ENCODE measurements around the gene SPAG6. TPM values are rescaled to one million over a fixed set of nuclear protein-coding genes. Genes with fewer than 3 reads are reported as not detected.

Gene SPAG6
- total RNA-seq, 3 donors from 2014 or later = not detected

GRCh38 chr10:22366771-22367170 is 21.5 kb downstream of the SPAG6 start:
- Mint-ChIP-seq H3K27me3 (ENCODE audit: low read depth) (peaks cover 4% of the 10 kb centered on the region), H3K36me3 (ENCODE audit: insufficient read depth) (no peaks in the 10 kb centered on the region), H3K4me1 (ENCODE audit: low read depth) (peaks cover 23% of the 10 kb centered on the region), H3K9me3 (no peaks in the 10 kb centered on the region), H3K4me3 (no peak overlapping the region)
- ATAC-seq = no peak
- DNase-seq = no peak

GRCh38 chr10:22367471-22367870 is 22.2 kb downstream of the SPAG6 start:
- Mint-ChIP-seq H3K4me3 (no peak overlapping the region), H3K9me3 (no peaks in the 10 kb centered on the region), H3K27me3 (ENCODE audit: low read depth) (peaks cover 4% of the 10 kb centered on the region), H3K4me1 (ENCODE audit: low read depth) (peaks cover 23% of the 10 kb centered on the region), H3K36me3 (ENCODE audit: insufficient read depth) (no peaks in the 10 kb centered on the region)
- ATAC-seq (peak; percentile 68 to 72), DNase-seq (no peak)

- ATAC-seq = no peak
- H3K9me3 Mint-ChIP-seq = no peaks in the 10 kb centered on the region
- peaks cover 4% of the 10 kb centered on the region for H3K27me3 Mint-ChIP-seq (ENCODE audit: low read depth)
- H3K4me3 Mint-ChIP-seq = no peak overlapping the region
- H3K4me1 Mint-ChIP-seq (ENCODE audit: low read depth) = peaks cover 23% of the 10 kb centered on the region
- no peak for DNase-seq
- no peaks in the 10 kb centered on the region for H3K36me3 Mint-ChIP-seq (ENCODE audit: insufficient read depth)
These were observed 23.1 kb downstream of the SPAG6 start for GRCh38 chr10:22368402-22368801.

GRCh38 chr10:22368981-22369380 is 23.7 kb downstream of the SPAG6 start:
- H3K4me1 Mint-ChIP-seq (ENCODE audit: low read depth) = peaks cover 22% of the 10 kb centered on the region
- H3K4me3 Mint-ChIP-seq = no peak overlapping the region
- no peak for ATAC-seq
- peaks cover 4% of the 10 kb centered on the region for H3K27me3 Mint-ChIP-seq (ENCODE audit: low read depth)
- DNase-seq = no peak
- H3K36me3 Mint-ChIP-seq (ENCODE audit: insufficient read depth) = no peaks in the 10 kb centered on the region
- H3K9me3 Mint-ChIP-seq = no peaks in the 10 kb centered on the region

GRCh38 chr10:22369434-22370072 is 24.3 kb downstream of the SPAG6 start:
- DNase-seq (no peak), ATAC-seq (peak; percentile 59 to 68)
- Mint-ChIP-seq H3K4me1 (ENCODE audit: low read depth) (peaks cover 22% of the 10 kb centered on the region), H3K9me3 (no peaks in the 10 kb centered on the region), H3K4me3 (no peak overlapping the region), H3K36me3 (ENCODE audit: insufficient read depth) (no peaks in the 10 kb centered on the region), H3K27me3 (ENCODE audit: low read depth) (peaks cover 4% of the 10 kb centered on the region)

GRCh38 chr10:22370320-22370719 is 25.0 kb downstream of the SPAG6 start:
- no peaks in the 10 kb centered on the region for H3K36me3 Mint-ChIP-seq (ENCODE audit: insufficient read depth)
- DNase-seq = no peak
- no peaks in the 10 kb centered on the region for H3K9me3 Mint-ChIP-seq
- peaks cover 22% of the 10 kb centered on the region for H3K4me1 Mint-ChIP-seq (ENCODE audit: low read depth)
- ATAC-seq = no peak
- H3K27me3 Mint-ChIP-seq (ENCODE audit: low read depth) = peaks cover 4% of the 10 kb centered on the region
- no peak overlapping the region for H3K4me3 Mint-ChIP-seq

- no peaks in the 10 kb centered on the region for H3K36me3 Mint-ChIP-seq (ENCODE audit: insufficient read depth)
- ATAC-seq = no peak
- H3K9me3 Mint-ChIP-seq = no peaks in the 10 kb centered on the region
- no peak for DNase-seq
- no peaks in the 10 kb centered on the region for H3K27me3 Mint-ChIP-seq (ENCODE audit: low read depth)
- H3K4me3 Mint-ChIP-seq = no peak overlapping the region
- peaks cover 15% of the 10 kb centered on the region for H3K4me1 Mint-ChIP-seq (ENCODE audit: low read depth)
These were observed 27.0 kb downstream of the SPAG6 start for GRCh38 chr10:22372298-22372697.

GRCh38 chr10:22372917-22373316 is 27.6 kb downstream of the SPAG6 start:
- Mint-ChIP-seq H3K9me3 (no peaks in the 10 kb centered on the region), H3K4me1 (ENCODE audit: low read depth) (peaks cover 11% of the 10 kb centered on the region), H3K36me3 (ENCODE audit: insufficient read depth) (no peaks in the 10 kb centered on the region), H3K27me3 (ENCODE audit: low read depth) (no peaks in the 10 kb centered on the region), H3K4me3 (no peak overlapping the region)
- ATAC-seq = no peak
- no peak for DNase-seq

- ATAC-seq = no peak
These were observed 29.3 kb downstream of the SPAG6 start for GRCh38 chr10:22374489-22375126.

GRCh38 chr10:22379059-22379458 is 33.8 kb downstream of the SPAG6 start:
- Mint-ChIP-seq H3K4me1 (ENCODE audit: low read depth) (peaks cover 13% of the 10 kb centered on the region), H3K9me3 (no peaks in the 10 kb centered on the region), H3K27me3 (ENCODE audit: low read depth) (peaks cover 2% of the 10 kb centered on the region), H3K4me3 (no peak overlapping the region), H3K36me3 (ENCODE audit: insufficient read depth) (no peaks in the 10 kb centered on the region)
- DNase-seq (peak; percentile 28), ATAC-seq (peak; percentile 97)

More at GRCh38 chr10:22374489-22375126, 29.3 kb downstream of the SPAG6 start:
- DNase-seq = no peak
- H3K4me3 Mint-ChIP-seq = no peak overlapping the region
- H3K4me1 Mint-ChIP-seq (ENCODE audit: low read depth) = peaks cover 18% of the 10 kb centered on the region
- H3K27me3 Mint-ChIP-seq (ENCODE audit: low read depth) = no peaks in the 10 kb centered on the region
- no peaks in the 10 kb centered on the region for H3K9me3 Mint-ChIP-seq
- no peaks in the 10 kb centered on the region for H3K36me3 Mint-ChIP-seq (ENCODE audit: insufficient read depth)

GRCh38 chr10:22381262-22381661 is 36.0 kb downstream of the SPAG6 start:
- DNase-seq (no peak), ATAC-seq (no peak)
- no peaks in the 10 kb centered on the region for H3K36me3 Mint-ChIP-seq (ENCODE audit: insufficient read depth)
- H3K4me3 Mint-ChIP-seq = no peak overlapping the region
- peaks cover 2% of the 10 kb centered on the region for H3K27me3 Mint-ChIP-seq (ENCODE audit: low read depth)
- H3K9me3 Mint-ChIP-seq = no peaks in the 10 kb centered on the region
- H3K4me1 Mint-ChIP-seq (ENCODE audit: low read depth) = peaks cover 13% of the 10 kb centered on the region

- Mint-ChIP-seq H3K4me1 (ENCODE audit: low read depth) (no peaks in the 10 kb centered on the region), H3K4me3 (no peak overlapping the region), H3K27me3 (ENCODE audit: low read depth) (no peaks in the 10 kb centered on the region)
These were observed 41.2 kb downstream of the SPAG6 start for GRCh38 chr10:22386503-22386902.

GRCh38 chr10:22389856-22390589 is 44.7 kb downstream of the SPAG6 start:
- no peak for DNase-seq
- peaks cover 4% of the 10 kb centered on the region for H3K27me3 Mint-ChIP-seq (ENCODE audit: low read depth)

More at GRCh38 chr10:22386503-22386902, 41.2 kb downstream of the SPAG6 start:
- no peaks in the 10 kb centered on the region for H3K9me3 Mint-ChIP-seq
- H3K36me3 Mint-ChIP-seq (ENCODE audit: insufficient read depth) = no peaks in the 10 kb centered on the region
- DNase-seq (no peak), ATAC-seq (no peak)

GRCh38 chr10:22391600-22391999 is 46.3 kb downstream of the SPAG6 start:
- DNase-seq = no peak
- Mint-ChIP-seq H3K9me3 (no peaks in the 10 kb centered on the region), H3K4me3 (no peak overlapping the region), H3K27me3 (ENCODE audit: low read depth) (peaks cover 10% of the 10 kb centered on the region), H3K36me3 (ENCODE audit: insufficient read depth) (no peaks in the 10 kb centered on the region), H3K4me1 (ENCODE audit: low read depth) (no peaks in the 10 kb centered on the region)
- no peak for ATAC-seq

More at GRCh38 chr10:22389856-22390589, 44.7 kb downstream of the SPAG6 start:
- Mint-ChIP-seq H3K4me3 (no peak overlapping the region), H3K36me3 (ENCODE audit: insufficient read depth) (no peaks in the 10 kb centered on the region), H3K9me3 (no peaks in the 10 kb centered on the region), H3K4me1 (ENCODE audit: low read depth) (no peaks in the 10 kb centered on the region)
- no peak for ATAC-seq

Measured in activated T-cell treated with anti-CD3 and anti-CD28 coated beads, Interleukin-2, amount 50 U/mL, for 4 hours (primary cell).